ENCODE results near the gene CDK6. TPM values are rescaled to one million over a fixed set of nuclear protein-coding genes. Genes with fewer than 3 reads are reported as not detected.

CDK6 gene
- total RNA-seq, 4 donors from 2014 or later: 1.2 to 6.9 (median 2.6) TPM

DNA sequence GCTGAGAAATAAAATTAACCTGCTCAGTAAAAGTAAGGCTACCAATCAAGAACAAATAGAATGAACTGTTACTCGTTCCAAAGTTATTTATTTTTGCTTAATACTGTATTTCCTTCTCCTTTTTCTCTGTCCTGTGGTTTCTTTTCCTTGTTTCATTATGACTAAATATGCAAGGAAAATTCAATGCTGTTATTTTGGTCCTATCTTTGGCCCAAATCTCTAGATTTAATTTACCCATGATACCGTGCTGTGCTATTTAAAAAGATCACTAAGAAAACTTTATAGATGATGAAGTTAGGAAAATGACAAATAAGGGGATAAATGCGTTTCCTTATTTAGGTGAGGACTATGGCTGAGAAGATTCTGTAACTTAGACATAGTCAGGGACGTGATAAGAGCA, 200.8 kb downstream of the CDK6 start:
- Histone ChIP-seq H3K27me3 (no peaks in the 10 kb centered on the region), H3K9me3 (no peaks in the 10 kb centered on the region), H3K4me3 (no peak overlapping the region), H3K36me3 (no peaks in the 10 kb centered on the region), H3K4me1 (peaks cover 25 to 27% of the 10 kb centered on the region in 2 donors), H3K27ac (peak overlapping the region in 3 of 4 donors; percentile 21 to 72 (median 71))
- intact Hi-C loops (cut with DNase I; ENCODE audit: low total_unique reads): no loop called here
- DNase-seq (no peak), ATAC-seq (no peak)
- TF ChIP-seq POLR2A (IDR thresholded peaks at IDR 0.05): no peak
- TF ChIP-seq, protein P1, sequence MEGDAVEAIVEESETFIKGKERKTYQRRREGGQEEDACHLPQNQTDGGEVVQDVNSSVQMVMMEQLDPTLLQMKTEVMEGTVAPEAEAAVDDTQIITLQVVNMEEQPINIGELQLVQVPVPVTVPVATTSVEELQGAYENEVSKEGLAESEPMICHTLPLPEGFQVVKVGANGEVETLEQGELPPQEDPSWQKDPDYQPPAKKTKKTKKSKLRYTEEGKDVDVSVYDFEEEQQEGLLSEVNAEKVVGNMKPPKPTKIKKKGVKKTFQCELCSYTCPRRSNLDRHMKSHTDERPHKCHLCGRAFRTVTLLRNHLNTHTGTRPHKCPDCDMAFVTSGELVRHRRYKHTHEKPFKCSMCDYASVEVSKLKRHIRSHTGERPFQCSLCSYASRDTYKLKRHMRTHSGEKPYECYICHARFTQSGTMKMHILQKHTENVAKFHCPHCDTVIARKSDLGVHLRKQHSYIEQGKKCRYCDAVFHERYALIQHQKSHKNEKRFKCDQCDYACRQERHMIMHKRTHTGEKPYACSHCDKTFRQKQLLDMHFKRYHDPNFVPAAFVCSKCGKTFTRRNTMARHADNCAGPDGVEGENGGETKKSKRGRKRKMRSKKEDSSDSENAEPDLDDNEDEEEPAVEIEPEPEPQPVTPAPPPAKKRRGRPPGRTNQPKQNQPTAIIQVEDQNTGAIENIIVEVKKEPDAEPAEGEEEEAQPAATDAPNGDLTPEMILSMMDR (IDR thresholded peaks at IDR 0.05 in 4 of 5, conservative IDR thresholded peaks at IDR 0.05 in 1 of 5): no peak
- in situ Hi-C loops (cut with MboI; ENCODE audit: low sequenced_read_pairs in 4 of 4): no loop called here

GRCh38 chr7:92634924-92635519, 201.4 kb downstream of the CDK6 start:
- H3K27ac ChIP-seq: peak overlapping the region in 3 of 4 donors; percentile 72 to 77 (median 73)
- no peaks in the 10 kb centered on the region for H3K9me3 ChIP-seq
- intact Hi-C loops (cut with DNase I; ENCODE audit: low total_unique reads): loop anchor here (5.0 kb wide), 1 partner anchor 62 kb away; no protein-coding TSS in a partner anchor
- H3K4me1 ChIP-seq: peaks cover 25 to 27% of the 10 kb centered on the region in 2 donors
- ATAC-seq (no peak), DNase-seq (no peak)
- no peaks in the 10 kb centered on the region for H3K36me3 ChIP-seq
- TF ChIP-seq POLR2A (IDR thresholded peaks at IDR 0.05): no peak
- TF ChIP-seq, protein P1 (IDR thresholded peaks at IDR 0.05 in 4 of 5, conservative IDR thresholded peaks at IDR 0.05 in 1 of 5): no peak
- no peak overlapping the region for H3K4me3 ChIP-seq
- in situ Hi-C loops (cut with MboI; ENCODE audit: low sequenced_read_pairs in 4 of 4): no loop called here
- H3K27me3 ChIP-seq: no peaks in the 10 kb centered on the region

DNA sequence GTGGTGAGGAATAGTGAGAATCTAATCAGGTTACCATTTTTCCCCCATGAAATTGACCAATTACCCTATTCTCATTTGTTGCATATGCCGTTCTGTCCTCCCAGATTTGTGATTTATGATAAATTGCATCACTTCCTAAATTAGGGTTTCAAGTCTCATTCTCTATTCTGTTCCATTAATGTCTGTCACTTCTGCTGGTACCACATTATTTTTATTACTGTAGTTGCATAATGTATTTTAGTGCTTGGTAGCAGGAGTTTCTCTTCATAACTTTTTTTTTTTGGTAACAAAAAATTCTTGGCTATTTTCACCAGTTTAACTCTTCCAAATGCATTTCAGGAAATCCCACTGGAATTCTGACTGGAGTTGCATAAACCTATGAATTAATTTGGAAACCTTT, 202.2 kb downstream of the CDK6 start:
- no peaks in the 10 kb centered on the region for H3K27me3 ChIP-seq
- no peak for ATAC-seq
- no peaks in the 10 kb centered on the region for H3K36me3 ChIP-seq
- intact Hi-C loops (cut with DNase I; ENCODE audit: low total_unique reads): loop anchor here (5.0 kb wide), 1 partner anchor 63 kb away; no protein-coding TSS in a partner anchor
- peak overlapping the region; percentile 61 to 77 (median 72) for H3K27ac ChIP-seq
- TF ChIP-seq, protein P1 (IDR thresholded peaks at IDR 0.05 in 4 of 5, conservative IDR thresholded peaks at IDR 0.05 in 1 of 5): no peak
- no peak for TF ChIP-seq POLR2A (IDR thresholded peaks at IDR 0.05)
- no peak for DNase-seq
- H3K4me1 ChIP-seq: peaks cover 25 to 27% of the 10 kb centered on the region in 2 donors
- in situ Hi-C loops (cut with MboI; ENCODE audit: low sequenced_read_pairs in 4 of 4): no loop called here
- no peak overlapping the region for H3K4me3 ChIP-seq
- no peaks in the 10 kb centered on the region for H3K9me3 ChIP-seq

DNA sequence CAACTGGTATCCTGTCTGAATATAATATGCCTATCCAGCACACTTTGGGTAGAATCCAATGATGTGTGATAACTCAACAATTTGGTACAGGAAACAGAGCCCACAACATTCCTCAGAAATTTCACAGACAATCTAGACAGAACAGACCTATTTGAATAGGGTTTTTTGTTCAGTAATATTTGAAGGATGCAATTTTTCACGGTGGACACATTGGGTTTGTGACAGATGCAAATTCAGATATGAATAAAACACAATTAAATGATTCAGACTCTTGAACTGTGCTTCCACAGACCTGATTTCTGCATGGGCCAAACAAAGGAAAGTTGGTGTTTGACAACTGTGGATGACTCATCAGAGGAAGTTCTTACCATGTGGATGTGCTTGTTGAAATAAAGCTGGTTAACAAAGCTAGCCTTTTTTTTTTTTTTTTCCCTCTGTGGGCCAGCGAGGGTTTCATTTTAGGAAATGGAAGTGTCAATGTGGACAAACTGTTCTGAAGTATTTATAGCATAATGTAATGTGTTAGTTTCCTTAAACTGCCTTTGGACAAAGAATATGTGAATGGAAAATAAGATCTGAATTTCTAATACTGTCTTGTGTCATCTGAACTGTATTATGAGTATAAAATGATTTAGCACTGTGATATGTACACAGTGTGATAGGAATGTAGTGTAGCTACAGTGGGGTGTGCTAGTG, 203.0 kb downstream of the CDK6 start:
- Histone ChIP-seq H3K4me3 (no peak overlapping the region), H3K9me3 (no peaks in the 10 kb centered on the region), H3K27ac (peak overlapping the region; percentile 61 to 77 (median 72)), H3K27me3 (no peaks in the 10 kb centered on the region), H3K36me3 (no peaks in the 10 kb centered on the region), H3K4me1 (peaks cover 25 to 27% of the 10 kb centered on the region in 2 donors)
- in situ Hi-C loops (cut with MboI; ENCODE audit: low sequenced_read_pairs in 4 of 4): no loop called here
- intact Hi-C loops (cut with DNase I; ENCODE audit: low total_unique reads): loop anchor here (5.0 kb wide), 1 partner anchor 64 kb away; no protein-coding TSS in a partner anchor
- ATAC-seq (peak; percentile 88 to 95), DNase-seq (peak in 1 of 2 donors; percentile 20)
- TF ChIP-seq, protein P1 (IDR thresholded peaks at IDR 0.05 in 4 of 5, conservative IDR thresholded peaks at IDR 0.05 in 1 of 5): no peak
- no peak for TF ChIP-seq POLR2A (IDR thresholded peaks at IDR 0.05)
